G401 (cell line): ENCODE measurements around the gene DCAF5. TPM values are rescaled to one million over a fixed set of nuclear protein-coding genes. Genes with fewer than 3 reads are reported as not detected.

Source experiments
- total RNA-seq: library from RNA; depleted of rRNA; stranded (reverse); fragments of >200 nt; shearing (Covaris generic); gene quantifications from 2 replicates; pipeline ENCODE4 v1.2.3, GENCODE V29; 2014; rRNA removed

The DCAF5 gene
- total RNA-seq, 1 experiment from 2014 or later = 25.5 TPM

Other genes starting within 250 kb of the DCAF5 start
- gene ACTN1, start 173.8 kb downstream of the DCAF5 start, total RNA-seq = 78.8 and 90.9 TPM in 2 replicates
- 10.3 and 20.4 TPM in 2 replicates for gene EXD2, start 38.4 kb upstream of the DCAF5 start, total RNA-seq
- 0.10 and 2.7 TPM in 2 replicates for gene GALNT16, start 107.0 kb upstream of the DCAF5 start, total RNA-seq
- gene ERH, start 245.2 kb upstream of the DCAF5 start, total RNA-seq = 313 and 338 TPM in 2 replicates
- 72.7 and 73.2 TPM in 2 replicates for gene SLC39A9, start 245.6 kb upstream of the DCAF5 start, total RNA-seq